Upper lobe of right lung (tissue), 1 donor: ENCODE measurements around the gene RSL1D1. TPM values are rescaled to one million over a fixed set of nuclear protein-coding genes. Genes with fewer than 3 reads are reported as not detected.
A peak's percentile ranks its signal among the peaks of the same experiment; 100 is the strongest.

Source experiments
- ATAC-seq: fragments of 200-7000 bp; cut with Tn5 transposase; one replicate; pipeline ENCODE4 v1.9.1; 2020; ENCODE audit warnings: mild to moderate bottlenecking, moderate library complexity
- DNase-seq: peaks from one replicate; pipeline ENCODE4 v3.0.0-alpha.2; 2020
- H3K27ac ChIP-seq: fragments of 200-600 bp; one replicate; pipeline ENCODE4 v1.8.0; 2022
- H3K27me3 ChIP-seq: fragments of 200-600 bp; one replicate; pipeline ENCODE4 v1.8.0; 2022; ENCODE audit warnings: mild to moderate bottlenecking
- H3K36me3 ChIP-seq: fragments of 200-600 bp; one replicate; pipeline ENCODE4 v1.8.0; 2022
- H3K4me1 ChIP-seq: fragments of 200-600 bp; one replicate; pipeline ENCODE4 v1.8.0; 2022
- H3K4me3 ChIP-seq: fragments of 200-600 bp; one replicate; pipeline ENCODE4 v1.8.0; 2022; ENCODE audit warnings: mild to moderate bottlenecking
- H3K9me3 ChIP-seq: fragments of 200-600 bp; one replicate; pipeline ENCODE4 v1.8.0; 2022
- intact Hi-C: fragments of 100-400 bp; cut with DNase I; formaldehyde crosslinking; loops from one replicate; pipeline ENCODE4 v1.11.0; 2022
- total RNA-seq: library from RNA; stranded (reverse); fragmentation: NEBNext Ultra II Directional; extraction: Animal tissue kit (Norgen Biotek cat#: 25700); gene quantifications from one replicate; pipeline ENCODE4 v1.2.1, GENCODE V29; 2021
- TF ChIP-seq, protein P1 (sequence below): fragments of 200-600 bp; IDR thresholded peaks from one replicate; pipeline ENCODE4 v1.8.0; 2022; ENCODE audit warnings: antibody characterized with exemption
- donor health status: DM: no; HTN: yes; CAD: no; lungs with severe emphysema.

RSL1D1 gene
- total RNA-seq, 1 donor from 2014 or later: 117 TPM

DNA sequence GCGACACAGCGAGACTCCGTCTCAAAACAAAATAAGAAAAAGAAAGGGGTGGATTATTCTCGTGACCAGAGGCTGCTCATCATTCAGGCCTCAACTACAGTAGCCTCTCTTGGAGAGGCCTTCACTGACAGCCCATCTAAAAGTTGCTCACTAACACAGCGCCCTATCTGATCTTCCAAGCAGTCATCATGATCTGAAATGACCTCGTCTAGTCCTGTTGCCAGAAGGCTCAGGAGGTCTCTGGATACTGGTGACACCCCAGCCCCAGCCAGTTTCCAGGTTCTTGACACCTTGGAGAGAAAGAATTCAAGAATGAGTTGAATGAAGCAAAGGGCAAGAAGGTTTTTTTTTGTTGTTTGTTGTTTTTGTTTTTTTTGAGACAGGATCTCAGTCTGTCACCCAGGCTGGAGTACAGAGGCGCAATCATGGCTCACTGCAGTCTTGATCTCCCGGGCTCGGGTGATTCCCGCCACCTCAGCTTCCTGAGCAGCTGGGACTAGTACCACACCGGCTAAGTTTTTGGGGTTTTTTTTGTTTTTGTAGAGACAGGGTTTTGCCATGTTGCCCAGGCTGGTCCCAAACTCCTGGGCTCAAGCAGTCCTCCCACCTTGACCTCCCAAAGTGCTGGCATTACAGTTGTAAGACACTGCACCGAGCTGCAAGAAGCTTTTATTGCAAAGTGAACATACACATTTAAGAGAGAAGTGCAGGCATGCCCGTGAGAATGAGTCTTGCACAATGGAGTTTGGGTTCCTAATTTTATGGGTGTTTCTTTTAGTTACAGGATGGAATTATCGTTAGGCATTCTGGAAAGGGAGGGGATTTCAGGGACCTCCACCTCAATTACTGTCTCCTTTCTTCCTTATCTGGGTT lies 51.6 kb downstream of the RSL1D1 start:
- Histone ChIP-seq H3K27me3 (no peaks in the 10 kb centered on the region), H3K27ac (no peak overlapping the region), H3K4me3 (peak overlapping the region; percentile 82), H3K36me3 (no peaks in the 10 kb centered on the region), H3K9me3 (no peaks in the 10 kb centered on the region), H3K4me1 (peaks cover 36% of the 10 kb centered on the region)
- intact Hi-C loops: no loop called here
- DNase-seq (peak; percentile 43), ATAC-seq (no peak)
- TF ChIP-seq, protein P1, sequence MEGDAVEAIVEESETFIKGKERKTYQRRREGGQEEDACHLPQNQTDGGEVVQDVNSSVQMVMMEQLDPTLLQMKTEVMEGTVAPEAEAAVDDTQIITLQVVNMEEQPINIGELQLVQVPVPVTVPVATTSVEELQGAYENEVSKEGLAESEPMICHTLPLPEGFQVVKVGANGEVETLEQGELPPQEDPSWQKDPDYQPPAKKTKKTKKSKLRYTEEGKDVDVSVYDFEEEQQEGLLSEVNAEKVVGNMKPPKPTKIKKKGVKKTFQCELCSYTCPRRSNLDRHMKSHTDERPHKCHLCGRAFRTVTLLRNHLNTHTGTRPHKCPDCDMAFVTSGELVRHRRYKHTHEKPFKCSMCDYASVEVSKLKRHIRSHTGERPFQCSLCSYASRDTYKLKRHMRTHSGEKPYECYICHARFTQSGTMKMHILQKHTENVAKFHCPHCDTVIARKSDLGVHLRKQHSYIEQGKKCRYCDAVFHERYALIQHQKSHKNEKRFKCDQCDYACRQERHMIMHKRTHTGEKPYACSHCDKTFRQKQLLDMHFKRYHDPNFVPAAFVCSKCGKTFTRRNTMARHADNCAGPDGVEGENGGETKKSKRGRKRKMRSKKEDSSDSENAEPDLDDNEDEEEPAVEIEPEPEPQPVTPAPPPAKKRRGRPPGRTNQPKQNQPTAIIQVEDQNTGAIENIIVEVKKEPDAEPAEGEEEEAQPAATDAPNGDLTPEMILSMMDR: no peak

DNA sequence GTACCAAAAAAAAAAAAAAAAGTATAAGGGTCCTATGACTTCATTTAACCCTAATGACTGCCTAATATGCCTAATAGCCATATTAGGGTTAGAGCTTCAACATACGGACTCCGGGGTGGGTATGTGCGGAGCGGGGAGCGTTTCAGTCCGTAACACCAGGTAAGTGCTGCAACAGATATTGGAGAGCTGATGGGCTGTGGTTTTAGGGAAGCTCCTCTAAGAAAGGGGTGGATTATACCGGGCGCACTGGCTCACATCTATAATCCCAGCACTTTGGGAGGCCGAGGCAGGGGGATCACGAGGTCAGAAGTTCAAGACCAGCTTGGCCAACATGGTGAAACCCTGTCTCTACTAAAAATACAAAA lies 52.3 kb downstream of the RSL1D1 start:
- DNase-seq: peak; percentile 26
- H3K4me1 ChIP-seq: peaks cover 43% of the 10 kb centered on the region
- H3K27me3 ChIP-seq: no peaks in the 10 kb centered on the region
- H3K36me3 ChIP-seq: no peaks in the 10 kb centered on the region
- ATAC-seq: no peak
- H3K4me3 ChIP-seq: peak overlapping the region; percentile 82
- TF ChIP-seq, protein P1: no peak
- no peaks in the 10 kb centered on the region for H3K9me3 ChIP-seq
- peak overlapping the region; percentile 99 for H3K27ac ChIP-seq
- intact Hi-C loops: no loop called here

DNA sequence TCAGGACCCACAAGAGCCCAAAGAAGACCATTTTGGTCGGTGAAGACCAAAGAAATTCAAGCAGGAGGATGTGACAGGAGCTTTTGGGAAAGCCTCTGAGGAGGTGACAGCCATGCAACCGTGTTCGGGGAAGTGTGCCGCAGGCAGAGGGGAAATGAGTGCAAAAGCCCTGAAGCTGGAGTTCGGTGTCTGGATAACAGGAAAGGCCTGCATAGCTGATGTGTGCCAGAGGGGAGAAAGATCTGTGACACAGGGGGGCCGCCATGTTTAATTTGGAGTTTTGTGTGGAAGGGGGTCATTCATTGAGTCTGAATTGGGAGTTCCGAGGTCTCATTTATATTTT lies 53.4 kb downstream of the RSL1D1 start:
- TF ChIP-seq, protein P1: no peak
- H3K4me1 ChIP-seq: peaks cover 54% of the 10 kb centered on the region
- no peaks in the 10 kb centered on the region for H3K9me3 ChIP-seq
- peak overlapping the region; percentile 82 for H3K4me3 ChIP-seq
- H3K27ac ChIP-seq: peak overlapping the region; percentile 99
- intact Hi-C loops: no loop called here
- H3K36me3 ChIP-seq: no peaks in the 10 kb centered on the region
- no peaks in the 10 kb centered on the region for H3K27me3 ChIP-seq
- DNase-seq: no peak
- peak; percentile 0 for ATAC-seq

DNA sequence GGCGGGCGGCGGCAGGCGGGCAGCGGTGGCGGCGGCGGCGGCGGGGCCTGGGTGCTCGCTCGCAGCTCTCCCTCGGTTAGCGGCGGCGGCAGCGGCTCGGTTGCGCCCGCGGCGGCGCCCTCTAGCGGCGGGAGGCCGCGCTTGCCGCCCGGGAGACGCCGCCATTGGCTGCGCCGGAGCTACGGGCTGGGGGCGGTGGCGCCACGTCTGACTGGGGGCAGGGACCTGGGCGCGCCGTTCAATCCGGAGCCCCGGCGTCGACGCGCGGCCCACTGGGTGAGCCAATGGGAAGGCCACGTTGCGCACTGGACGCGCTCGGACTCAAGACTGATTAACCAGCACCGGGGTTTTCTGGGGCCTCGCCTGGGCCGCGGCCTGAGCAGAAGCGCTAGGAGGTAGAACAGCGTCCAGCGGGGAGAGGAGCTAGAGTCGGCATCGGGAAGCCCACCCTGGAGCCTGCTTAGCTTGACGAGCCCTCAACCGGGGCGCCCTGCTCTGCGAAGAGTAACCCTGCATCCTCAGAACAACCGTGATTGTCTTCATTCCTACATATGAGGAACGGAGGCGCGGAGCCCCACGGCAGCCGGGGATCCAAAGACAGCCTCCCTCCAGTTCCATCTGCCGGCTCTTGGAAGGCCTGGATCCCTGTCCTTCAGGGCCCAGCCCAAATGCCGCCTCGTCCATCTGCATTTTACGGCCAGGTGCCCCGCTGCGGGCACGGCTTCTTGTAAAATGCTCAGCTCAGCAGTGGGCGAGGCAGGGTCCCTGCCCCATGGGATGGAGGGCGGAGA lies 54.0 kb downstream of the RSL1D1 start, which contains the start of gene ZC3H7A:
Gene ZC3H7A (minus strand): TSS at position 93 of the 791 bp plus-strand sequence. CDS start 14,904 bp downstream, outside the sequence.
- peak within 1 kb of the TSS; percentile 96 for H3K4me3 ChIP-seq
- no peaks in the 10 kb centered on the region for H3K36me3 ChIP-seq
- ATAC-seq: peak; percentile 97
- DNase-seq: peak; percentile 99
- H3K4me1 ChIP-seq: peaks cover 60% of the 10 kb centered on the region
- H3K27me3 ChIP-seq: no peaks in the 10 kb centered on the region
- intact Hi-C loops: no loop called here
- no peaks in the 10 kb centered on the region for H3K9me3 ChIP-seq
- H3K27ac ChIP-seq: peak within 1 kb of the TSS; percentile 99
- TF ChIP-seq, protein P1: peak; percentile 77

DNA sequence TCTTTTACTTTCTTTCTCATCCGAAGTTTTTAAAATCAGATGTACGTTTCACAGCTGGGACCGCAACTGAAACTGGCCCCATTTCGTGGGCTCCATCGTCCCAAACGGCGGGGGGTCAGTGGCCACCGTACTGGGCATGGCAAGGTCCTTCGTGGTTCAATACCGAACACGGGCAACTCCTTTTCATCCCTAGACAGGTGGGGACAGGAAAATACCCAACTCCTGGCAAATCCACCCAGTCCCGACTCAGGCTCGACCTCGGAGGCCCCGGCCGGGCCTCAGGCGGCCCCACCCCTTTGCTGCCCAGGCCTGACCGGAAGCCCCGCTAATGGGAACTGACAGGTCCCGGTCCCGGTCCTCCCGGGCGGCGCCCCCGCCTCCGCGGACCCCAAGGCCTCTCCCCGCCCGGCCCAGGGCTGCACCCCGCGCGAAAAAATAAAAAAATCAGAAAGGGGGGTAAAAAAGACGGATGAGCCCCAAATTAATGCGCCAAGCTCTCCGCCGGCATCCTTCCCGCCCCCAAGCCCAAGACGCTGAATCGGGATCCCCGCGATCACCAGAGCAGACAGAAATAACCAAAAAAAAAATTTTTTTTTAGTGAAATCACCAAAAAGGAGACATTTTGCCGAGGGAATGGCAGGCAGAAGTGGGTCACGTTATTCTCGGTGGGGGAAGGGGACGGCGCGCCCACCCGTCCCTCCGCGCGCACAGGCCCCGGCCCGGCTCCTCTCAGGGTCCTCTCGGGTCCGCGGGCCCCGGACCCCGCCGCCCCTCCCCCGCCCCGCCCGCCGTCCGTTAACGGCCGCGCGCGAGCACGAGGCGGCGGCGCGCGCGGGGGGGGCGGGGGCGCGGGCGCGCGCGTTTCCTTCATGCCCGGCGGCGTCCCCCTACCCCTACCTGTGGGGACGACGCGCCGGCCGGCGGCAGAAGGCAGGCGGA lies 54.8 kb downstream of the RSL1D1 start:
- Histone ChIP-seq H3K4me3 (peak overlapping the region; percentile 96), H3K27ac (peak overlapping the region; percentile 95), H3K36me3 (no peaks in the 10 kb centered on the region), H3K9me3 (no peaks in the 10 kb centered on the region), H3K4me1 (peaks cover 67% of the 10 kb centered on the region), H3K27me3 (no peaks in the 10 kb centered on the region)
- TF ChIP-seq, protein P1: no peak
- DNase-seq: peak; percentile 85
- intact Hi-C loops: no loop called here
- peak; percentile 40 for ATAC-seq
